Hepatocyte (in vitro differentiated cells): Measurements from ENCODE around the gene FA2H.

Source experiments
- CTCF ChIP-seq: fragments of 200-600 bp; sonication (generic); IDR thresholded peaks from 2 replicates; pipeline ENCODE4 v1.5.1; 2016; ENCODE audit warnings: antibody characterized with exemption, mild to moderate bottlenecking; ENCODE audit not compliant: poor library complexity
- EZH2phosphoT487 ChIP-seq: fragments of 200-600 bp; sonication (generic); IDR thresholded peaks from one replicate; pipeline ENCODE4 v1.6.1; 2018; ENCODE audit warnings: antibody characterized with exemption, mild to moderate bottlenecking, low read depth, moderate library complexity; ENCODE audit not compliant: unreplicated experiment, severe bottlenecking

DNA sequence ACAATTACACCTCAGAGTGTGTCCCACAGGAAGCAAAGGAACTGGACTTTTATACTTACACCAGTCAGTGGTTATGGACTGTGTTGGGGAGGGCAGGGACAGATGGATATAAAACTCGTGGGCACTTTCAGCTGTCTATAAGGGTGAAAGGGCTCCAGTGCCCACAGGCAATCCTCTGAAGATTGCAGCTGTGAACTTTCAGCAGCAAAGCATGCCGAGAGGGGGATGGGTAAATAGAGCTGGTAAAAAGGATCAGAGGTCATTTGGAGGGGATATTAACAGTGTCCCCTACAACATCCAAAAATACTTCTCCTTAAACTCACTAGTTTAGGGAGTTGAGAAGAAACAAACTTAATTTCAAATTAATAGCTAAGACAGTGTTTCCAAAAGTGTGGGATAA lies 94.6 kb downstream of the FA2H start:
- no peak for TF ChIP-seq CTCF
- no peak for TF ChIP-seq EZH2phosphoT487
